ENCODE results near the gene HPGDS. TPM values are rescaled to one million over a fixed set of nuclear protein-coding genes. Genes with fewer than 3 reads are reported as not detected.
A peak's percentile ranks its signal among the peaks of the same experiment; 100 is the strongest.

HPGDS gene
- total RNA-seq, 2 donors from 2014 or later, result 1.1 TPM; not detected in 1

GRCh38 chr4:94276204-94276603 is 66.4 kb downstream of the HPGDS start:
- Mint-ChIP-seq H3K27ac (no peak overlapping the region), H3K4me3 (no peak overlapping the region), H3K36me3 (ENCODE audit: low read depth) (peaks cover 96% of the 10 kb centered on the region), H3K27me3 (no peaks in the 10 kb centered on the region), H3K9me3 (no peaks in the 10 kb centered on the region), H3K4me1 (no peaks in the 10 kb centered on the region)
- no peak for ATAC-seq (replicated peaks)

DNA sequence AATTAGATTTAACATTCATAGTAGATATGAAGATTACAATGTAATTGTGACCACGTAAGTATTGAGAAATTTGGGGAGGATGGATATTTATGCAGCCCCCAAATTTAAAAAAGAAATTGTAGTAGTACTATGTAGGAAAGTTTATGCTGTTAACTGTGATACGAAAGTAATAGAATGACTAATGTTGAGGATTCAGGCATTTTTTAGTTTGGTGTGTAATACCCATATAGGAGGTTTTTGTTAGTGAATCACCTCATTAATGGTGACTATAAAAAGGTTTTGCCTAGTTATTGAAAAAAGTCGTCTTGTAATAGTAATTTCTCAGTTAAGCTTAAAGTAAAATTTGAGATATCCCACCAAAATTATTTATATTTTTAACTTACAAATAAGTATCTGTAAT is 67.7 kb downstream of the HPGDS start:
- Mint-ChIP-seq H3K4me3 (no peak overlapping the region), H3K27ac (no peak overlapping the region), H3K27me3 (no peaks in the 10 kb centered on the region), H3K4me1 (no peaks in the 10 kb centered on the region), H3K9me3 (no peaks in the 10 kb centered on the region), H3K36me3 (ENCODE audit: low read depth) (peaks cover 92% of the 10 kb centered on the region)
- no peak for ATAC-seq (replicated peaks)

DNA sequence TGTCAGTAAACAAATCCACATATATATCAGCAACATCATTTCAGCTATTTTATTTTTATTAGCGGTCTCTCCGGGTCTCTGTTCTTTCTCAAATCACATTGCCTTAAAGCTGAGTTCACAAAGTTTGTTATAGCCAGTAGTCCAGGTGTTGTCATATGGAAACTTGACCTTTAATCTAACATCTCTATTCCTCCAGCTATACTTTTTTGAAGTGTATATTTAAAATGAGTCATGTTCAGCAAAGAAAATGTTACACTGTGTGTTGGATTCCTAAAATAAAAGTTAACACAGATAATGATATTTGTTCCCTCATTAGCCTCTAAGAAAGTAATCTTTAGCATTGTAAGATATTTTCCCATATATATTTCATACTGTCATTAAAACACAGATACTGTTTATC is 71.4 kb downstream of the HPGDS start:
- no peak overlapping the region for H3K4me3 Mint-ChIP-seq
- H3K36me3 Mint-ChIP-seq (ENCODE audit: low read depth), result peaks cover 89% of the 10 kb centered on the region
- no peaks in the 10 kb centered on the region for H3K9me3 Mint-ChIP-seq
- H3K4me1 Mint-ChIP-seq, result no peaks in the 10 kb centered on the region
- no peak for ATAC-seq (replicated peaks)
- no peak overlapping the region for H3K27ac Mint-ChIP-seq
- no peaks in the 10 kb centered on the region for H3K27me3 Mint-ChIP-seq

DNA sequence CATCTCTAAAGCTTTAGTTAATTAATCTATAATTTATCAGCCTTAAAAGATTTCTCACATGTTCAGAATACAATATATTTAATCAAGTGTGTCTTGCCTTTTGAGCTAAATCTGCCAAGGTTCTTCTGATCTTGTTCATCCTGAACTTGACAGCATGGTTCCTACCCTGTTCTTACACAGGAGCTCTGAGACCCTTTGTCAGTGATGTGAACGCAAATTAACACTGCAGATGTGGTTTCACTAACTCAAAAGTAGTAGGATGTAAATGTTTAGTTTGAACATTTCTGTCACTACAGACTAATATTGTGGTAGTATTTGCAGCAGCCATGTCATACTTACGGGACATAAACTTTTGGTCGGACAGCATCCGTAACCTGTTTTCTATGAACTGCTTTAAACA is 75.6 kb downstream of the HPGDS start:
- Mint-ChIP-seq H3K27me3 (no peaks in the 10 kb centered on the region), H3K4me1 (no peaks in the 10 kb centered on the region), H3K36me3 (ENCODE audit: low read depth) (peaks cover 78% of the 10 kb centered on the region), H3K27ac (no peak overlapping the region), H3K9me3 (no peaks in the 10 kb centered on the region), H3K4me3 (no peak overlapping the region)
- ATAC-seq (replicated peaks), result no peak

DNA sequence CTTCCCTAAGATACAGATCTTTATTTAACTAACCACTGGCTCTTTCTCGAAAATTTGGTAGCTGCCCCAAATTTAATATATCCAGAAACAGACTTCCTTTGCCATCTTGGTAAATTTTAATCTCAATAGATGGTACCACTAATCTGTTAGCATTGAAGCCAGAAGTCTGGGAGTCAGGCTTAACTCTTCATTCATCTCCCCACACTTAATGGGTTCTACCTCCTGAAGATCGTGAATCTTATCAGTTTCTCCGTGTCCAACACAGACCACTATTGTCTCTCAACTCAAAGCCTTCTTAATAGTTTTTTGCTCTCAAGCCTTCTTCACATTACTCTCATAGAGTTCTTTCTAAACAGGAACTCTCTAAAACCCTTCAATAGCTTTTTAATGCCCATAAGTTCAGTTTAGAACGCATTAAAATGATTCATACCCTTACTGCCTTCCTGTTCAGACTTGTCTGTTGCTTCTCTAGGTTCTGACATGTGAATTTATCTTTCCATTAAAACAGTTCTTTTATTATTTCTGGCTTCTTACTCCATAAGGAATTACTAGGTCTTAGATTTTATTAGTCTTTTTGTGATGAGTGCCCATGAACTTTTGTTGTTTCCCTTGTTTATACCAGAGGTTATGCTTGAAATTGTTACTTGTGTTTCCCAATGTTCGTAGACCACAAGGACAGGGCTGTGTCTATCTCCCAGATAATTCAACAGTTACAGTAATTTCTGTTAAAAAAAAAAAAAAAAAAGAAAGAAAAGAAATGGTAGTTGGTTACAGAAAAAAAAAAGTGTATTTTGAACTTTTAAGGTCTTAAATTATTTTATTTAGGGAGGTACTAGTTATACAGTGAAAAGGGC is 80.2 kb downstream of the HPGDS start:
- Mint-ChIP-seq H3K4me1 (no peaks in the 10 kb centered on the region), H3K27ac (no peak overlapping the region), H3K27me3 (no peaks in the 10 kb centered on the region), H3K36me3 (ENCODE audit: low read depth) (peaks cover 73% of the 10 kb centered on the region), H3K9me3 (no peaks in the 10 kb centered on the region), H3K4me3 (no peak overlapping the region)
- ATAC-seq (replicated peaks), result no peak

- H3K9me3 Mint-ChIP-seq, result no peaks in the 10 kb centered on the region
- H3K36me3 Mint-ChIP-seq (ENCODE audit: low read depth), result peaks cover 76% of the 10 kb centered on the region
- no peaks in the 10 kb centered on the region for H3K27me3 Mint-ChIP-seq
- no peak overlapping the region for H3K4me3 Mint-ChIP-seq
- H3K27ac Mint-ChIP-seq, result no peak overlapping the region
- no peak for ATAC-seq (replicated peaks)
- H3K4me1 Mint-ChIP-seq, result no peaks in the 10 kb centered on the region
Measured at GRCh38 chr4:94256828-94257227, 85.8 kb downstream of the HPGDS start.

- Mint-ChIP-seq H3K4me3 (no peak overlapping the region), H3K27me3 (no peaks in the 10 kb centered on the region), H3K4me1 (peaks cover under 1% of the 10 kb centered on the region), H3K9me3 (no peaks in the 10 kb centered on the region), H3K36me3 (ENCODE audit: low read depth) (peaks cover 79% of the 10 kb centered on the region), H3K27ac (no peak overlapping the region)
- ATAC-seq (replicated peaks), result peak; percentile 19
Measured at GRCh38 chr4:94256144-94256783, 86.4 kb downstream of the HPGDS start.

GRCh38 chr4:94253036-94253435 is 89.6 kb downstream of the HPGDS start:
- Mint-ChIP-seq H3K4me1 (peaks cover 5% of the 10 kb centered on the region), H3K27me3 (no peaks in the 10 kb centered on the region), H3K4me3 (no peak overlapping the region), H3K36me3 (ENCODE audit: low read depth) (peaks cover 90% of the 10 kb centered on the region), H3K9me3 (no peaks in the 10 kb centered on the region), H3K27ac (no peak overlapping the region)
- no peak for ATAC-seq (replicated peaks)

GRCh38 chr4:94251094-94251493 is 91.5 kb downstream of the HPGDS start:
- no peaks in the 10 kb centered on the region for H3K27me3 Mint-ChIP-seq
- H3K27ac Mint-ChIP-seq, result no peak overlapping the region
- no peaks in the 10 kb centered on the region for H3K9me3 Mint-ChIP-seq
- ATAC-seq (replicated peaks), result peak; percentile 61
- no peak overlapping the region for H3K4me3 Mint-ChIP-seq
- H3K4me1 Mint-ChIP-seq, result peaks cover 5% of the 10 kb centered on the region
- peaks cover 90% of the 10 kb centered on the region for H3K36me3 Mint-ChIP-seq (ENCODE audit: low read depth)

Other genes starting within 250 kb of the HPGDS start
- 10 to 100 TPM; 30.4 to 37.0 TPM for gene SMARCAD1, start 135.0 kb downstream of the HPGDS start, total RNA-seq
- gene PDLIM5, start 109.1 kb upstream of the HPGDS start, total RNA-seq, result 10 to 100 TPM; 16.3 to 22.7 TPM